Measurements from ENCODE around the gene IL1RAP.

The IL1RAP gene

GRCh38 chr3:190699776-190700175 lies 185.9 kb downstream of the IL1RAP start:
- no peak overlapping the region for H3K4me3 ChIP-seq (ENCODE audit: low read depth, low read length)
- no peak for TF ChIP-seq CTCF (IDR thresholded peaks at IDR 0.05; ENCODE audit: borderline replicate concordance, insufficient read depth, low read depth, low read length)

- peak; percentile 32; the same call in 1 of the 2 replicates for TF ChIP-seq CTCF (IDR thresholded peaks at IDR 0.05; ENCODE audit: borderline replicate concordance, insufficient read depth, low read depth, low read length)
- H3K4me3 ChIP-seq (ENCODE audit: low read depth, low read length), result no peak overlapping the region
Observed at GRCh38 chr3:190701096-190701532, 187.2 kb downstream of the IL1RAP start.

GRCh38 chr3:190706582-190706981 lies 192.7 kb downstream of the IL1RAP start:
- no peak overlapping the region for H3K4me3 ChIP-seq (ENCODE audit: low read depth, low read length)
- no peak for TF ChIP-seq CTCF (IDR thresholded peaks at IDR 0.05; ENCODE audit: borderline replicate concordance, insufficient read depth, low read depth, low read length)
